GM12872 (cell line): ENCODE data around the gene LDLRAD3.

Experiments used
- CTCF ChIP-seq: IDR thresholded peaks from 3 replicates; pipeline ENCODE4 v1.5.1; 2011; ENCODE audit warnings: low read depth, mild to moderate bottlenecking, low read length, moderate library complexity; ENCODE audit not compliant: insufficient read depth

LDLRAD3 gene

GRCh38 chr11:35971841-35972422 is 28.1 kb downstream of the LDLRAD3 start:
- TF ChIP-seq CTCF: no peak

- TF ChIP-seq CTCF: no peak
Measured at GRCh38 chr11:35974882-35975589, 31.2 kb downstream of the LDLRAD3 start.

GRCh38 chr11:35976434-35976833 is 32.6 kb downstream of the LDLRAD3 start:
- TF ChIP-seq CTCF: no peak

GRCh38 chr11:35978183-35978582 is 34.3 kb downstream of the LDLRAD3 start:
- TF ChIP-seq CTCF: no peak

GRCh38 chr11:35978891-35979290 is 35.0 kb downstream of the LDLRAD3 start:
- TF ChIP-seq CTCF: no peak

GRCh38 chr11:35980686-35981390 is 37.0 kb downstream of the LDLRAD3 start:
- TF ChIP-seq CTCF: no peak

GRCh38 chr11:35981581-35981980 is 37.7 kb downstream of the LDLRAD3 start:
- TF ChIP-seq CTCF: no peak
